ENCODE data around the gene MYLIP.

Gene MYLIP

DNA sequence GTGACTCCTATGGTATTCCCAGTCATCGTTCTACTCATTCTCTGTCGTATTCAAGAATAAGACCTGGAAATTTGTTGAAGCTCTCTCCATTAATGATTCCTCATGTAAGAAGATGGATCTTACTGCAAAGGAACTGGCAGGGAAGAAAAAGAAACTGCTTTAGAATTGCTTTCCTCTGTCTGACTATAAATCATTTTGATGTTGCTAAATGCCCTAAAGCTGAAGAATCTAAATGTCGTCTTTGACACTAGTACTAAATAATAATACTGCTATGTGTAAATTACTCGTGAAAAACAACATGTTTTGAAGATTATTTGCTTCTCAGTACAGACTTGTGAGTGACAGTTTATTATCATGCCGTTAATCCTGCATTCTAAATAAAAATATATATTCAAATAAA, 20.5 kb upstream of the MYLIP start:
- no peak for DNase-seq (ENCODE audit: low read depth)

DNA sequence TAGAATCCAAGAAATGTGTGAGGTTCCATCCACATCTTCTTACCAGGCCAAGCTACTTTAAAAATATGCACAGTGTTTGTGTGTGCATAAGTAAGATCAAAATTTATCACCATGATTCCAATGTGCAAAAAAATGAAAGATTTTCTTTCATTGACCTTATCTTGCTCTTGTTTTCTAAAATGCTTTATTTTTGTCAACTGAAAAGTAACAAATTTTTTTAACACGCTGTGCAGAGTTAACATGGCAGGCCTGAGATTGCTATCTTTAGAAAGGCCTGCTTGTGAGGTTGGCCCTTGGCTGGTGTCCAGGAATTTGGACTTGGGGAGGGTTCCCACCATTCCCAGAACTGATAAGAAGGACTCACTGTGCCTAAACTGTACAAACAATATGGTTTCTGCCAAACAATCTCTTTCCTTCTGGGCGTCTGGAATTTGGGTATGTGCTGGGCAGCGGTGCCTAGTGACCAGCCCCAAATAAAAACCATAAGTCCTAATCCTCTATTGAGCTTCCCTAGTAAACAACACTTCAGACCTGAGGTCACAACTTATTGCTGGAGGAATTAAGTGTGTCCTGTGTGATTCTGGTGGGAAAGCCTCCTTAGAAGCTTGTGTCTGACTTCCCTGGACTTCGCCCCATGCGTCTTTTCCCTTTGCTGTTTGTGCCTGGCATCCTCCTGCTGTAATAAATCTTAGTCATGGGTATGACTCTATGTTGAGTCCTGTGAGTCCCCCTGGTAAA, 19.8 kb upstream of the MYLIP start:
- DNase-seq (ENCODE audit: low read depth), result no peak

DNA sequence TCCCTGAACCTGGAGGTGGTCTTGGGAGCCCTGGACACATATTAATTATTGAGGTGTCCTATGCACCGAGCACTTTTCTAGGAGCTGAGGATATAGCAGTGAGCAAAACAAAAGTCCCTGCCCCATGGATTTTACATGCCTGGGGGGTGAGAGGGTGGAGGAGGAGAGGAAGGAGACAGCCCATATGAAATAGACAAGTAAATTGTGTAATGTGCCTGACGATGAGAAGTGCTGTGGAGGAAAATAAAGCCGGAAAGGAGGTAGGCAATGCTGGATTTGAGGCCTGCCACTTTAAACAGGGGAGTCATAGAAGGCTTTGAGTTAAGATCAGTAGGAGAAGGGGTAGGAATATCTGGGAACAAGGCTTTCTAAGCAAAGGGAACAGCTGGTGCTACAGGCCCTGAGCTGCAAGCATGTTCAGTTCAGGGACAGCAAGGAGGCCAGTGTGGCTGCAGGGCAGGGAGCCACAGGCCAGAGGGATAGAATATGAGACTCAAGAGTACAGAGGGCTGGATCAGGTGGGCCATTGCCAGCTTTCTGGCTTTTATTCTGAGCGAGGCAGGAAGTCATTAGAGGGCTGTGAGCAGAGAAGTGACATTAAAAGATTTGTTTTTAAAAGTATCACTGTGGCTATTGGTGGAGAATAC, 19.1 kb upstream of the MYLIP start:
- no peak for DNase-seq (ENCODE audit: low read depth)

DNA sequence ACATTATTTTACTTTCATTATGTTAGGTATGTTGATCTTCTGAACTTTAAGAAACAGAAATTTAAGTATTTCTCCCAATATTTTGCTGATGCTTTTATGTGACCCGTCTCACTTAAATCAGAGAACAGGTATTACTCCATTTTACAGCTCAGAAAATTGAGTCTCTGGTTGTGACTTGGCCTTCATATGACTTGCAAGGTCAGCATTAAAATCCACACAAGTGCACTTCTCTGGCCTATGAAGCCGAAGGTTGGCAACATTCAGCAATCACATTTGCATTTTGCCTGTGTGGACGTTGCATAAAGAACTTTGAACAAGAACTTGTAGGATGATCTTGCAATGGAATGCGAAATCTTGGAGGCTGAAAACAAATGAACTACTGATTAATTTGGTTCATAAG, 10.1 kb upstream of the MYLIP start:
- DNase-seq (ENCODE audit: low read depth), result no peak

DNA sequence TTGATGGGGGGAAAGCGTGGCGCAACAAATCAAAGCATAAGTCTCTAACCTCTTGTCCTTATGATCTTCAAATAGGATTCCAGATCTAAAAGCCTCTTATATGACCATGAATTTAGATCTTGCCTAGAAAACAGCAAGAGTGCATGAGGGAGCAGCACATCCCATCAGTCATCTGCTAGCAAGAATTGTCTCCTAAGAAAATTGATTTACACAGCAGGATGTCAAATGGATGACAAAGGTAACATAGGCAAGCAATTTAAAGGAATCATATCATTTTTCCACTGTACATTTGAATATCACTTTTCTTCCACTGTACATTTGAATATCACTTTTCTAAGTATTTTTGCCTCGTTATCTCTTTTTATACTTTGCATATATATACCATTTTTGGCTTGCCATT, 7.5 kb upstream of the MYLIP start:
- DNase-seq (ENCODE audit: low read depth), result no peak

DNA sequence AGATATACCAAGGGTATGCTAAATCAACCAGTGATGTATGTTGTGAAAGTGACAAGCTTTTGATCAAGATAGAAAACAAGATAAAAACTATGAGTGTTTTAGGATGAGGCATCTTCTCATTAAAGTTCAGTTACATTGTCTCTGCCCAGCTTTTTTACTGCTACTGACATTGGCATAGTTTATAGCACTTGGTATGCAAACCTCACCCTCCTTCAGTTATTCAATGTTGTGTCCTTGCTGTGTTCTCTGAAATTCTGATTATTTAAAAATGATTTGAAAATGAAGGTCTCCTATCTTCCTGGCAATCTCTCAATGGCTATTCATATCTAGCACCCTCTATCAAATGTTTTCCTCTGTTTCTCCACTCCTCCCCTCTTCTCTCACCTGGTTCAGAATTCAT, 6.7 kb upstream of the MYLIP start:
- no peak for DNase-seq (ENCODE audit: low read depth)

DNA sequence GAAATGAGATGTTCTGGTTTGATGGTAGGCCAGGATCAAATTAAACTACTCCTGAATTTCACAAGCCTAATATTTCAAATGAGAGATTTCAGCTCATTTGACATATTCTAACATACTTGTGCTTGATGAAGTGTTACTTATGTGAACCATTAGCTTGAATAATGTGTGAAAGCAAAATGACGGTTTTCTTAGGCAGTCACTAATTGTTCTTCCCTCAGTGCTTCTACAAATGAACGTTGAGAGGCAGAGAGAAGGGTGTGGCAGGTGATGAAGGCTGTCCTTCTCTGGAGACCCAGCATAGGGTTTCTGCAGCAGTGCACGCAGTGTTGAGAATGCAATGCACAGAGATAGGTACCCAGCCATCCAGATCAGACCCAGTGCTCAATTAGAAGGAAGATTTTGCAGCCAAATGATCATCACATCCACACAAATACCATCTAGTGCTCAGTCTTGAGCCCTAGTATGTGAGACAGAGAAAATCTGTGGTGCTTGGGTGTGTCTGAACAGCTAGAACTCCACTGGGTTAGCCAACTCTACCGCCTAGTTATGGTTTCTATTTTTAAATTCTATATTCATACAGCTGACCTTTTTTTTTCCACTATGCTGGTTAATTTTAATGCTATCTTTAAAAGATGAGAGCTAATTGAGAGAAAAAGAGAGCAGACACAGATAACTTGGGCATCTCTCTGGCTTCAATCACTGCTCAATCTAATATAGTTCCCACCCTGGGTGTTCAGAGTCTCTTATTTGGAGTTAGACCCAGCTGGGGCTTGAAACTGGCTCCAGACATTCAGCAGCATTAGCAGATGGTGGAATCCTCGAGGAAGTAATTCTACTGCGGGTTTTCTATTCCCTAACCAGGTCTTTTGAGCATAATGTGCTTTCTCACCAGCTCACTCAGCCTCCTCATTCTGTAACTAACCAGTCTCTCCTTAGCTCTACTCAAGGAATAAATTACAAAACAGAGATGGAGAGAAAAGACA, 4.4 kb upstream of the MYLIP start:
- DNase-seq (ENCODE audit: low read depth), result no peak

DNA sequence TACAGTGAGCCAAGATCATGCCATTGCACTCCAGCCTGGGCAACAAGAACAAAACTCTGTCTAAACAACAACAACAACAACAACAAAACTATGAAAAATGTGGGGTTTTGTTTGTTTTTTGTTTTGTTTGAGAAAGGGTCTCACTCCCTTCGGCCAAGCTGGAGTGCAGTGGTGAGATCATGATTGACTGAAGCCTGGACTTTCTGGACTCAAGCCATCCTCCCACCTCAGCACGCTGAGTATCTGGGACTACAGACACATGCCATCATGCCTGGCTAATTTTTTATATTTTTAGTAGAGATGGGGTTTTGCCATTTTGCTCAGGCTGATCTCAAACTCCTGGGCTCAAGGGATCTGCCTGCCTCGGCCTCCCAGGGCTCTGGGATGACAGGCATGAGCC, 2.8 kb upstream of the MYLIP start:
- no peak for DNase-seq (ENCODE audit: low read depth)

DNA sequence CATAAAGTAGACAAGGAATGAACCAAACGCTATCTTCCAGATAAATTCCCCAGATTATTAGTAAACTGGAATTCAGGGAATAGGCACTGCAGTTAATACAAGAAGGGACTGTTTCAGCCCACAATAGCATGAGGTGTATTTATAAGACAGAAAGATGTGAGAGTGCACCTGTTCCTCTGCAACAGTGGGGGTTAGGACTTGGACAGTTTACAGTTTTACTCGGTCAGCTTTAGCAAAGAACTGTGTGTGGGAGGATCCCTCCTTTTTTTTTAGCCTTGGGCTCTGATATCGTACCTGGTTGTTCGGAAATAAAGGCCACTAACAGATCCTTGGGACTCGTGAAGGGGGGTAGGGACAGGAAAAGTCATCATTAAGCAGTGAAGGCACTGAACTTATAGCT, 2.0 kb upstream of the MYLIP start:
- DNase-seq (ENCODE audit: low read depth), result no peak

DNA sequence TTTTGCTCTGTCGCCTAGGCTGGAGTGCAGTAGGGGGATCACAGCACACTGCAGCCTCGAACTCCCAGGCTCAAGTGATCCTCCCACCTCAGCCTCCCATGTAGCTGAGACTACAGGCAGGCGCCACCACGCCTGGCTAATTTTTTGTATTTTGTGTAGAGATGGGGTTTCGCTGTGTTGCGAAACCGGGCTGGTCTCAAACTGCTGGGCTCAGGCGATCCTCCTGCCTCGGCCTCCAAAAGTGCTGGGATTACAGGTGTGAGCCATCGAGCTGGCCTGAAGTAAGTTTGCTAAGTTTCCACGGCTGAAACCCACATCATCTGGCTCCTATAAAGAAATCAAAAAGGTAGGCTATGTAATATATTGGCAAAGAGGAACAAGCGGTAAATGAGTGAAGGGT, 1.4 kb upstream of the MYLIP start:
- no peak for DNase-seq (ENCODE audit: low read depth)

DNA sequence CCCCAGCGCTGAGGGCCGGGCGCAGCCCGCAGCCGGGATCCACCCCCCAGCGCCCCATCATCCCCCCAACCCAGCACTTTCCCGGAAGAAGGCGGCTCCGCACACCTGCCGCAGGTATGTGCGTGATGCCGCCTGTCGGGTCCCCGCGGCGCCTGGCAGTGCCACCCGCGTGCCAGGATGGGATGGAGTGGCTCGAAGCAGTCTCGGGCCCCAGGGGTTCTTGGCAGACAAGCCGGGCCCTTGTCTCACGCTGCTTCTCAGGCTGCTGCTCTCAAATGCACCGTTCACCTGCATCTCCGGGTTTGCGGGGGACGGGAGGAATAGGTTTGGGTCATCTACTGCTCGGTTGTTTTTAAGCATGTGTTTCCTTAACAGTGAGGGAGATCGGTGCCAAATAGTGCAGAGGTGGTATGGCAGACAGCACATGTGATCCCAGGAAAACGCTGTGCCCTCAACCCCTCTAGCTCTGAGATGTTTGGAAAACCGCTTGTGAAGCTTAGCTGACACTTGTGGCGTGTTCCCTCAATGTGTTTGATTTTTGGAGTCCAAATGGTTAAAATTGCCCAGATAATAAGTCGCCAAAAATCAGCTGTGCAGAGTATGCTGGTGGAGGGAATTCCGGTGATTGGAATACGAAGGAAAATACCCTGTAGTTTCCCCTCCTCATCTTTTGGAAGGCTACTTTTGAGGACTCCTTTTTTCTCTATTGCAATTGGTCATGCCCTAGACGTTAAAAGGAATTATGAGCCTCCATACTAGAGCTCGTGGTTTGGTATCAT, 926 bp downstream of the MYLIP start:
- peak; percentile 13 for DNase-seq (ENCODE audit: low read depth)

DNA sequence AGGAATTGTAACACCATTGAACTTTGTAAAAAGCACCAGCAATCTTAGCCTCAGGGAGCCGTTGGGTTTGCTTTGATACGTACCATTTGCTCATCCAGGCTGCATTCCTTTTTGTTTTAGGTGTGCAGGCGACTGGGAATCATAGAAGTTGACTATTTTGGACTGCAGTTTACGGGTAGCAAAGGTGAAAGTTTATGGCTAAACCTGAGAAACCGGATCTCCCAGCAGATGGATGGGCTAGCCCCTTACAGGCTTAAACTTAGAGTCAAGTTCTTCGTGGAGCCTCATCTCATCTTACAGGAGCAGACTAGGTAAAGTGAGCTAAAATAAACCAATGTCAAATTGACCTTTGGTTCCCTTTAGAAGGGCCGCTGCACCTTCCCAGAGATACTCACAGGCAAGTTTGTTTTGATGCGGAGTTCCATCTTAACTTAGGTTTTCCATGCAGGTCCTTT, 1.6 kb downstream of the MYLIP start:
- no peak for DNase-seq (ENCODE audit: low read depth)

DNA sequence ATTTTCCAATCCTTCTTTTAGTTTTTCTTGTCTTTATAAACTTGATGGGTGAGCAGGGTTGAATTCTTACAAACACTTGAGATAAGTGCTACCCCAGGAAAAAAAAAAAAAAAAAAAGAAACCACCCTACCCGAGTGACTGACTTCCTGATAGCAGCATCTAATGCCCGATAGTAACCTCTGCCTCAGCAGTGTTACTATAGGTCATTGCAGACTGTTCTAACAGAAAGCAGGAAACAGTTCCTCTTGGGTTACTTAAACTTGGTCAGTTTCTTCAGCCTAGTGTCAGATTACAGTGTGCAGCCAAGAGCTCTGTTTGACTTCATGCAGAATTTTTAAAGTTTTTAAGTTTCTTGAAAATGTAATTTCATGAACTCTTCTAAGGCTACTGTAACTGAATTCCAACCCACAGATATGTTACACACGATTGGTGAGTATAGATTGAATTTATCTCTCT, 2.1 kb downstream of the MYLIP start:
- DNase-seq (ENCODE audit: low read depth), result peak; percentile 91

DNA sequence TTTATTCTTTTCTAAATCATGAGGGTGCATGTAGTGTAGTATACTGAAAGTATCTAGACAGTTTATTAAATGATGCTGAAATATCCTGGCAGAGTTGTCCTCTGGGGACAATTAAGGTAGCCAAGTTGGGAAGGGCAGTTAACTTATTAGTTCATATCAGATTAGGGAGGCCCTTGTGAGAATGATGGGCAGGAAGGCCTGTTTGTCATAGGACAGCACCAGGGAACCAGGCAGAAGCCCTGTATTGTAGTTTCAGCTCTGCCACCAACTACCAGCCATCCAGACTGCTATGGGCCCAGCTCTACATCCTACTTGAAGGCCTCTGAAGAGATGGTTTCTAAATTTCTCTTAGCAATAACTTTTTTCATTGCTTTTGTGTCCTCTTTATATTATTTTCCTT, 4.0 kb downstream of the MYLIP start:
- DNase-seq (ENCODE audit: low read depth), result no peak

DNA sequence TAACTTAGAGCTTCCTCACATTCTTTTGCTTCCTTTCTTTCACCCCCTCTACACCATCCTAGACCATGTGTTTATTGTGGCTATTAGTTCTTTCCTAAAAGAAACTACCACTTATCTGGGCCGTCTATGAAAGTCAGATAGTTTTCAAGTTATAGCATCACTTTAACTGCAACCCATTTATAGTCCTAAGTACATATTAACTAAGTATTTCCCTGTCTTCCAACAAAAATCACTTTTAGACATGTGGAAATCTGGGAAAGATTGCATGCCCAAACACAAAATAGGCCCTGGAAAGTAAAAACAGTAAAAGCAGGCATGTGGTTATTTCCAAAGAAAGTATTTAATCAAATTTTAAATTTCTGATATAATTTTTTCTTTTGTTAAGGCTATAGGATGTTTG, 5.5 kb downstream of the MYLIP start:
- no peak for DNase-seq (ENCODE audit: low read depth)

DNA sequence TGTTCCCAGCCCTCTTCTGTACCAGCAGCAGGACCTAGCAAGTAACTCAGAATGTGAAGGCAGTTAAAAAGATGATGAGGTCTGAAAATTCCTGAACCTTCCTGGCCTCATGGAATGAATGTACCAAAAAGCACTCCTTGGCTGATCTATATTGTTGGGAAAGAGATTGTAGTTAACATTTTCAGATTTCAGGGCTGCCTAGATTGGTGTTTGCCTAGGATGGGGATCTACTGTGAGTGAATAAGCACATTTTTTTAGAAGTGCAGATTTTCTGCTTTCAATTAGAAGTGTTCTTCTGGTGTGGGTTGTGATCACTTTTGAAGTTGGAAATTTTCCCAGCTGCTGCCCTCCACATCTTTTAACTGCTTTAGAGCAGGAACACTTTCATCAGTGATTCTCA, 6.2 kb downstream of the MYLIP start:
- no peak for DNase-seq (ENCODE audit: low read depth)

DNA sequence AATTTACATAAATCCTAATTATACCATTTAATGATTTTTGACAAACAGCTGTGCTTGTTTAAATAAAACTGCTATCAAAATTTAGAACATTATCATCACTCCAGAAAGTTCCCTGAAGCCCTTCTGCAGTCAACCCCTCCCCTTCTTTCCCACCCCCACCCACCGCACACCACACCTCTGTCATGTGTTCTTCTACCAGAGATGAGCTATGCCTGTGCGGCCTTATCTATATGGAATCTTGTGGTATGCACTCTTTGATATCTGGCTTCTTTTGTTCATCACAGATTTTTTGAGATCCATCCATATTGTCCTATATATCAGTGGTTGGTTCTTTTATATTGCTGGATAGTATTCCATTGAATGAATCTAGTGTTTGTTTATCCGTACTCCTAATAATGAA, 7.2 kb downstream of the MYLIP start:
- DNase-seq (ENCODE audit: low read depth), result no peak

DNA sequence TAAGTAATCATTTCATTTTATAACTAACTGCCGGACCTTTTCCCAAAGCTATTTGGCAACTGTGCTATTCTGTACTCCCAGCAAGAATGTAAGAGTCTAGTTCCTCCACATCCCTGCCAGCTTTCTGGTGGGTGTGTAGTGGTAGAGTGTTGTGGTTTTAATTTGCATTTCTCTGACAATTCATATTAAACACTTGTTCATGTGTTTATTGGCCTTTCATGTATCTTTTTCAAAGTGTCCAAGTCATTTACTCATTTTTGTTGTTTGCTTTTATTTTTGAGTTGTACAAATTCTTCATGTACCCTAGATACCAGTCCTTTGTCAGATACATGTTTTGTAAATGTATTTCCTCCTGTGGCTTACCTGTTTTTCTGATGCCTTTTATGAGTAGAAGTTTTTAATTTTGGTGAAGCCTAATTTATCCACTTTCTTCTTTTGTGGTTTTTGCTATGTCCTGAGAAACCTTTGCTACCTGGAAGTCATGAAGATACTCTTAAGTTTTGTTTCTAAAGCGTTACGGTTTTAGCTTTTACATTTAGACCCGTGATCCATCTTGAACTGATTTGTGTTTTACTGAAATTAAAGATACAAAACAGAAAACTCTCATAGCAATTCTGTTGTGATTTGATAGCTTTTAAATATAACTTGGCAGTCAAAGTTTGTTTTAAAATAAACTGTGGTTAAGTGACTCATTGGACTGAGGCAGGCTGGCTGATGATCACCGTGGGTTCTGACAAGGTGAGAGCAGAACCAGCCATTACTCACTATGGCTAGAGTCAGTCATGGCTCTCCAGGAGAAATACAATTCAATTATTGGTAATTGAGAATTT, 8.0 kb downstream of the MYLIP start:
- DNase-seq (ENCODE audit: low read depth), result peak; percentile 95

DNA sequence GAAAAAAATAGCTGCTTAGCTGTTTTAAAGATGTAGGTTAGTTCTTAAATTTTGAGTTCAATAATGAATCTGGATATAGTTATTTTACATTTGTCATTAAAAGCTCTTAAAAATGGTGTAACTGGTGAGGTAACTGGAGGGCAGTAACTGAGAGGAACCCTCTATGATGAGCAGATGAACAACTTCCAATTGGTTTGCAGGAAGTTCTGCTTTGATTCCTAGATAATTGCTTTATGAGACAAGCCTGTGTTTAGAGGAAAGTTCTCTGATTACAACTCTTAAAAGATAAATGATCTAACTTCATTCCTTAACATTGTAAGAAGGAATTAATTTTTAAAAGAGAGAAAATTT, 8.5 kb downstream of the MYLIP start:
- DNase-seq (ENCODE audit: low read depth), result no peak

DNA sequence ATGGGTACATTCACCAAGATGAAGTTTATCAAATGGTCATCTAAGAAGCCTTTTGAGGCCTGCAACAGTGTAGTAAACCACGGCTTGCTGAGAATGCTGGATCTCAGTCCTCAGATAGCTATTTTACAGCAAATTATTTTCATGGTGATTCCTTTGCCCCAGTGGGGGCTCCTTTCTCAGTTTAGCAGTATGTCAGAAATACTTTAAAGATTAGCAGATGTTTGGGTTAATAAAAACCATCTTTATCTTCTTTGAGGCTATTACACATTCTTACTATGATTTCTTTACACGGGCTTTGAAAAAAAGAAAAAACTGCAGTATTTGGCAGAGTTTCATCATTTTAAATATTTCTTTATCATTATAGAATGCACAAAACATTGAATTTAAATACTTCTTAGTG, 10.7 kb downstream of the MYLIP start:
- no peak for DNase-seq (ENCODE audit: low read depth)

DNA sequence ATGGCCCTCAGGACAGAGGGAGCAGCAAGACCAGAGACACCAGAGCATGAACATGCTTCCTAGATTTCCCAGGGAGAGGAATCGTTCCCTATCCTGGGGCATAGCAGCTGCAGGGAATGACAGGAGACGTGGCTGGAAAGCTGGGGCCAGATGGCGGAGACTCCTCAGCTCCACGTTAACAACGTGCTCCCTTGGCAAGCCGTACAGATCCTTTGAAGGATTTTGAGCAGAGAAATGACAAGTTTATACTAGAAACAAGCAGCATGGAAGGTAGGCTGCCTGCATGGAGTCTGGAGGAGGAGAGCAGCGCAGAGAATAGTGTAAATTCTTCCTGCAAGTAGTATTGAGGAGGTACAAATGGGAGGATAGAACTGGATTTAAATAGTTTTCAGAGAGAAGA, 11.7 kb downstream of the MYLIP start:
- no peak for DNase-seq (ENCODE audit: low read depth)

Measured in iris pigment epithelial cell (primary cell).